GM12878 (cell line): ENCODE results near the gene TIAM1. TPM values are rescaled to one million over a fixed set of nuclear protein-coding genes. Genes with fewer than 3 reads are reported as not detected.

ENCODE experiments used
- ATF7 ChIP-seq: fragments of 450-650 bp; IDR thresholded peaks from 2 replicates; pipeline ENCODE4 v1.6.1; 2016; ENCODE audit warnings: low read depth, mild to moderate bottlenecking
- BHLHE40 ChIP-seq, 2 experiments: fragments of 450-650 bp in 1 of 2; IDR thresholded peaks; 2 replicates each; pipeline ENCODE4 v1.6.1; 2011 to 2017; ENCODE audit warnings: low read depth in 2 of 2, borderline replicate concordance in 1 of 2, improper control_type of control experiment in 1 of 2, low read length in 1 of 2, mild to moderate bottlenecking in 1 of 2
- BMI1 ChIP-seq: fragments of 450-650 bp; IDR thresholded peaks from 2 replicates; pipeline ENCODE4 v1.6.1; 2016; ENCODE audit warnings: mild to moderate bottlenecking, moderate library complexity, borderline replicate concordance
- ETV6 ChIP-seq, 2 experiments: fragments of 450-650 bp in 1 of 2; IDR thresholded peaks in 1 of 2; conservative IDR thresholded peaks in 1 of 2; 2 replicates each; pipeline ENCODE4 v1.6.1; 2014; ENCODE audit warnings: antibody characterized with exemption in 1 of 2, borderline replicate concordance in 1 of 2, low read depth in 1 of 2, mild to moderate bottlenecking in 1 of 2, moderate library complexity in 1 of 2
- FOXM1 ChIP-seq: IDR thresholded peaks from 2 replicates; pipeline ENCODE4 v1.6.1; 2012; ENCODE audit warnings: low read depth, mild to moderate bottlenecking, inconsistent platforms, low read length, moderate library complexity
- GATAD2B ChIP-seq: fragments of 450-650 bp; conservative IDR thresholded peaks from 2 replicates; pipeline ENCODE4 v1.6.1; 2017; ENCODE audit warnings: low read depth, mild to moderate bottlenecking, moderate library complexity
- IKZF1 ChIP-seq: fragments of 450-650 bp; conservative IDR thresholded peaks from 2 replicates; pipeline ENCODE4 v1.6.1; 2017; ENCODE audit warnings: antibody characterized with exemption, mild to moderate bottlenecking
- IKZF2 ChIP-seq, 2 experiments: fragments of 450-650 bp; IDR thresholded peaks; 2 replicates each; pipeline ENCODE4 v1.6.1; 2017; ENCODE audit warnings: mild to moderate bottlenecking in 2 of 2, moderate library complexity in 2 of 2
- KAT2A ChIP-seq: conservative IDR thresholded peaks from 2 replicates; pipeline ENCODE4 v1.6.1; 2011; ENCODE audit warnings: low read depth, low read length; ENCODE audit not compliant: control insufficient read depth
- LARP7 ChIP-seq: fragments of 450-650 bp; IDR thresholded peaks from 2 replicates; pipeline ENCODE4 v1.6.1; 2017; ENCODE audit warnings: mild to moderate bottlenecking
- NRF1 ChIP-seq: conservative IDR thresholded peaks from 2 replicates; pipeline ENCODE4 v1.6.1; 2011; ENCODE audit warnings: mild to moderate bottlenecking, low read depth, low read length, improper control_type of control experiment
- TBL1XR1 ChIP-seq: IDR thresholded peaks from 2 replicates; pipeline ENCODE4 v1.6.1; 2012; ENCODE audit warnings: low read depth, low read length, improper control_type of control experiment
- ZNF384 ChIP-seq: IDR thresholded peaks from 2 replicates; pipeline ENCODE4 v1.6.1; 2012; ENCODE audit warnings: low read depth, mild to moderate bottlenecking, low read length, improper control_type of control experiment, borderline replicate concordance
- polyA plus RNA-seq, 11 experiments: library from polyadenylated mRNA; depleted of rRNA in 4 of 11; unstranded in 6 of 11; stranded (reverse) in 5 of 11; fragments of >200 nt; fragmentation: Nextera tagmentation in 4 of 11; fragmentation: Illumina TruSeq in 1 of 11; extraction: Ambion mirVana in 4 of 11; extraction: Trizol in 1 of 11; gene quantifications; 1 replicate in 1 of 11; 2 replicates in 10 of 11; pipeline versions ENCODE4 v1.2.1 to v1.2.3, GENCODE V29; 2011 to 2016; ENCODE audit warnings: inconsistent platforms in 2 of 11, missing spikeins in 2 of 11, low read depth in 1 of 11
- total RNA-seq, 4 experiments: library from RNA; depleted of rRNA in 3 of 4; stranded (reverse); fragments of >200 nt in 3 of 4; fragmentation: Illumina TruSeq in 1 of 4; extraction: Trizol in 1 of 4; gene quantifications; 2 replicates each; pipeline versions ENCODE4 v1.2.1 to v1.2.3, GENCODE V29; 2013 to 2021
- TF ChIP-seq, protein P1 (sequence below): fragments of 150-350 bp; IDR thresholded peaks from 2 replicates; pipeline ENCODE4 v1.6.1; 2016; ENCODE audit warnings: low read depth, low read length
- TF ChIP-seq, protein P2 (sequence below): fragments of 450-650 bp; IDR thresholded peaks from 2 replicates; pipeline ENCODE4 v1.6.1; 2017; ENCODE audit warnings: borderline replicate concordance
- TF ChIP-seq, protein P3 (sequence below): IDR thresholded peaks from 2 replicates; pipeline ENCODE4 v1.6.1; 2012; ENCODE audit warnings: mild to moderate bottlenecking, low read depth, low read length
- TF ChIP-seq, protein P4 (sequence below): IDR thresholded peaks from 2 replicates; pipeline ENCODE4 v1.6.1; 2011; ENCODE audit warnings: low read depth, low read length, improper control_type of control experiment, borderline replicate concordance
- TF ChIP-seq, protein P5 (sequence below): fragments of 450-650 bp; IDR thresholded peaks from 2 replicates; pipeline ENCODE4 v1.6.1; 2016; ENCODE audit warnings: mild to moderate bottlenecking

TIAM1 gene
- total and polyA plus RNA-seq, 10 of the 15 experiments (the other 5 are each of a cell fraction or from before 2014, with no cell fraction given), result 0.31 to 35.9 (median 0.78) TPM

DNA sequence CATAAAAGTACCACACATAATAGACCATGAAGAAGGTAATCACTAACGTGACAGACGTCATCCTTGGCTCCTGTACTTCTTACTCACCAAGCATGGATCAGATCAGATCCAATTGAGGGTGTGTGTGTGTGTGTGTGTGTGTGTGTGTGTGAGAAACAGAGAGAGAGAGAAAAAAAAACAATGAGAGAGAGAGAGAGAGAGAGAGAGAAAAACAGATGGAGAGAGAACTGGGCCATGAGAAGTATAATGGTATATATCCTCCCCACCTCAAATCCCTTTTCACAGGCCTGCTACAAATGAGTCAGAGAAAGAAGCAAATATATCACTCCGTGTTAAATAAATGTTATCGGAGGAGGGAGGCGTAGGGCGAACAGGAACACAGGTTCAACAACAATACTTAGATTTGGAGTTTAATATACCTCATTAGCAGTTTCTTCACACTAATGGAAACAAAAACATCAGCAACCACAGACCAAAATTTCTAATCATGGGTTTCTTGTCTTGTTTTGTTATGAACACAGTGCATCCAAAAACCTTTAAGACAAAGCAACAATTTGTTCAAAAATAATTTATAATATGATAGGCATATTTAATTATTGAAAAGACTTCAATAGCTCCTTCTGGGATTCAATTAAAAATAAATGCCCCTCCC is 45.3 kb downstream of the TIAM1 start (continued):
- TF ChIP-seq, protein P1, sequence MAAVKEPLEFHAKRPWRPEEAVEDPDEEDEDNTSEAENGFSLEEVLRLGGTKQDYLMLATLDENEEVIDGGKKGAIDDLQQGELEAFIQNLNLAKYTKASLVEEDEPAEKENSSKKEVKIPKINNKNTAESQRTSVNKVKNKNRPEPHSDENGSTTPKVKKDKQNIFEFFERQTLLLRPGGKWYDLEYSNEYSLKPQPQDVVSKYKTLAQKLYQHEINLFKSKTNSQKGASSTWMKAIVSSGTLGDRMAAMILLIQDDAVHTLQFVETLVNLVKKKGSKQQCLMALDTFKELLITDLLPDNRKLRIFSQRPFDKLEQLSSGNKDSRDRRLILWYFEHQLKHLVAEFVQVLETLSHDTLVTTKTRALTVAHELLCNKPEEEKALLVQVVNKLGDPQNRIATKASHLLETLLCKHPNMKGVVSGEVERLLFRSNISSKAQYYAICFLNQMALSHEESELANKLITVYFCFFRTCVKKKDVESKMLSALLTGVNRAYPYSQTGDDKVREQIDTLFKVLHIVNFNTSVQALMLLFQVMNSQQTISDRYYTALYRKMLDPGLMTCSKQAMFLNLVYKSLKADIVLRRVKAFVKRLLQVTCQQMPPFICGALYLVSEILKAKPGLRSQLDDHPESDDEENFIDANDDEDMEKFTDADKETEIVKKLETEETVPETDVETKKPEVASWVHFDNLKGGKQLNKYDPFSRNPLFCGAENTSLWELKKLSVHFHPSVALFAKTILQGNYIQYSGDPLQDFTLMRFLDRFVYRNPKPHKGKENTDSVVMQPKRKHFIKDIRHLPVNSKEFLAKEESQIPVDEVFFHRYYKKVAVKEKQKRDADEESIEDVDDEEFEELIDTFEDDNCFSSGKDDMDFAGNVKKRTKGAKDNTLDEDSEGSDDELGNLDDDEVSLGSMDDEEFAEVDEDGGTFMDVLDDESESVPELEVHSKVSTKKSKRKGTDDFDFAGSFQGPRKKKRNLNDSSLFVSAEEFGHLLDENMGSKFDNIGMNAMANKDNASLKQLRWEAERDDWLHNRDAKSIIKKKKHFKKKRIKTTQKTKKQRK, result no peak
- no peak for TF ChIP-seq LARP7
- TF ChIP-seq TBL1XR1, result no peak
- 0 out of 2 replicates have a peak, but pooled peaks have one; percentile 34 for TF ChIP-seq BMI1
- TF ChIP-seq ZNF384, result peak; percentile 18; the same call in 1 of the 2 replicates
- no peak for TF ChIP-seq ETV6 (conservative IDR thresholded peaks at IDR 0.05 in 1 of 2, IDR thresholded peaks at IDR 0.05 in 1 of 2; ENCODE audit: borderline replicate concordance in 1 of 2, low read depth in 1 of 2)
- TF ChIP-seq, protein P2, sequence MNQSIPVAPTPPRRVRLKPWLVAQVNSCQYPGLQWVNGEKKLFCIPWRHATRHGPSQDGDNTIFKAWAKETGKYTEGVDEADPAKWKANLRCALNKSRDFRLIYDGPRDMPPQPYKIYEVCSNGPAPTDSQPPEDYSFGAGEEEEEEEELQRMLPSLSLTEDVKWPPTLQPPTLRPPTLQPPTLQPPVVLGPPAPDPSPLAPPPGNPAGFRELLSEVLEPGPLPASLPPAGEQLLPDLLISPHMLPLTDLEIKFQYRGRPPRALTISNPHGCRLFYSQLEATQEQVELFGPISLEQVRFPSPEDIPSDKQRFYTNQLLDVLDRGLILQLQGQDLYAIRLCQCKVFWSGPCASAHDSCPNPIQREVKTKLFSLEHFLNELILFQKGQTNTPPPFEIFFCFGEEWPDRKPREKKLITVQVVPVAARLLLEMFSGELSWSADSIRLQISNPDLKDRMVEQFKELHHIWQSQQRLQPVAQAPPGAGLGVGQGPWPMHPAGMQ, result no peak
- TF ChIP-seq BHLHE40 (IDR thresholded peaks at IDR 0.05; ENCODE audit: borderline replicate concordance in 1 of 2, low read depth in 2 of 2, low read length in 1 of 2), result peak in 1 of 2 experiments; percentile 41; a peak in 1 of 4 replicates
- TF ChIP-seq GATAD2B, result no peak; the same call in 1 of the 2 replicates
- no peak for TF ChIP-seq FOXM1
- TF ChIP-seq, protein P3, sequence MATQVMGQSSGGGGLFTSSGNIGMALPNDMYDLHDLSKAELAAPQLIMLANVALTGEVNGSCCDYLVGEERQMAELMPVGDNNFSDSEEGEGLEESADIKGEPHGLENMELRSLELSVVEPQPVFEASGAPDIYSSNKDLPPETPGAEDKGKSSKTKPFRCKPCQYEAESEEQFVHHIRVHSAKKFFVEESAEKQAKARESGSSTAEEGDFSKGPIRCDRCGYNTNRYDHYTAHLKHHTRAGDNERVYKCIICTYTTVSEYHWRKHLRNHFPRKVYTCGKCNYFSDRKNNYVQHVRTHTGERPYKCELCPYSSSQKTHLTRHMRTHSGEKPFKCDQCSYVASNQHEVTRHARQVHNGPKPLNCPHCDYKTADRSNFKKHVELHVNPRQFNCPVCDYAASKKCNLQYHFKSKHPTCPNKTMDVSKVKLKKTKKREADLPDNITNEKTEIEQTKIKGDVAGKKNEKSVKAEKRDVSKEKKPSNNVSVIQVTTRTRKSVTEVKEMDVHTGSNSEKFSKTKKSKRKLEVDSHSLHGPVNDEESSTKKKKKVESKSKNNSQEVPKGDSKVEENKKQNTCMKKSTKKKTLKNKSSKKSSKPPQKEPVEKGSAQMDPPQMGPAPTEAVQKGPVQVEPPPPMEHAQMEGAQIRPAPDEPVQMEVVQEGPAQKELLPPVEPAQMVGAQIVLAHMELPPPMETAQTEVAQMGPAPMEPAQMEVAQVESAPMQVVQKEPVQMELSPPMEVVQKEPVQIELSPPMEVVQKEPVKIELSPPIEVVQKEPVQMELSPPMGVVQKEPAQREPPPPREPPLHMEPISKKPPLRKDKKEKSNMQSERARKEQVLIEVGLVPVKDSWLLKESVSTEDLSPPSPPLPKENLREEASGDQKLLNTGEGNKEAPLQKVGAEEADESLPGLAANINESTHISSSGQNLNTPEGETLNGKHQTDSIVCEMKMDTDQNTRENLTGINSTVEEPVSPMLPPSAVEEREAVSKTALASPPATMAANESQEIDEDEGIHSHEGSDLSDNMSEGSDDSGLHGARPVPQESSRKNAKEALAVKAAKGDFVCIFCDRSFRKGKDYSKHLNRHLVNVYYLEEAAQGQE, result no peak
- TF ChIP-seq, protein P4, sequence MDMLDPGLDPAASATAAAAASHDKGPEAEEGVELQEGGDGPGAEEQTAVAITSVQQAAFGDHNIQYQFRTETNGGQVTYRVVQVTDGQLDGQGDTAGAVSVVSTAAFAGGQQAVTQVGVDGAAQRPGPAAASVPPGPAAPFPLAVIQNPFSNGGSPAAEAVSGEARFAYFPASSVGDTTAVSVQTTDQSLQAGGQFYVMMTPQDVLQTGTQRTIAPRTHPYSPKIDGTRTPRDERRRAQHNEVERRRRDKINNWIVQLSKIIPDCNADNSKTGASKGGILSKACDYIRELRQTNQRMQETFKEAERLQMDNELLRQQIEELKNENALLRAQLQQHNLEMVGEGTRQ, result no peak
- TF ChIP-seq, protein P5, sequence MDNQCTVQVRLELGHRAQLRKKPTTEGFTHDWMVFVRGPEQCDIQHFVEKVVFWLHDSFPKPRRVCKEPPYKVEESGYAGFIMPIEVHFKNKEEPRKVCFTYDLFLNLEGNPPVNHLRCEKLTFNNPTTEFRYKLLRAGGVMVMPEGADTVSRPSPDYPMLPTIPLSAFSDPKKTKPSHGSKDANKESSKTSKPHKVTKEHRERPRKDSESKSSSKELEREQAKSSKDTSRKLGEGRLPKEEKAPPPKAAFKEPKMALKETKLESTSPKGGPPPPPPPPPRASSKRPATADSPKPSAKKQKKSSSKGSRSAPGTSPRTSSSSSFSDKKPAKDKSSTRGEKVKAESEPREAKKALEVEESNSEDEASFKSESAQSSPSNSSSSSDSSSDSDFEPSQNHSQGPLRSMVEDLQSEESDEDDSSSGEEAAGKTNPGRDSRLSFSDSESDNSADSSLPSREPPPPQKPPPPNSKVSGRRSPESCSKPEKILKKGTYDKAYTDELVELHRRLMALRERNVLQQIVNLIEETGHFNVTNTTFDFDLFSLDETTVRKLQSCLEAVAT, result peak; percentile 78
- no peak for TF ChIP-seq NRF1
- peak; percentile 49; the same call in 1 of the 2 replicates for TF ChIP-seq IKZF1
- TF ChIP-seq KAT2A, result no peak
- TF ChIP-seq IKZF2 (IDR thresholded peaks at IDR 0.05), result peak; percentile 82 to 86
- TF ChIP-seq ATF7, result peak; percentile 80
